ENCODE results near the gene CLMN. TPM values are rescaled to one million over a fixed set of nuclear protein-coding genes. Genes with fewer than 3 reads are reported as not detected.
A peak's percentile ranks its signal among the peaks of the same experiment; 100 is the strongest.

The CLMN gene
- total and polyA plus RNA-seq, 2 experiments from 2014 or later, result 3.2 to 5.7 TPM

DNA sequence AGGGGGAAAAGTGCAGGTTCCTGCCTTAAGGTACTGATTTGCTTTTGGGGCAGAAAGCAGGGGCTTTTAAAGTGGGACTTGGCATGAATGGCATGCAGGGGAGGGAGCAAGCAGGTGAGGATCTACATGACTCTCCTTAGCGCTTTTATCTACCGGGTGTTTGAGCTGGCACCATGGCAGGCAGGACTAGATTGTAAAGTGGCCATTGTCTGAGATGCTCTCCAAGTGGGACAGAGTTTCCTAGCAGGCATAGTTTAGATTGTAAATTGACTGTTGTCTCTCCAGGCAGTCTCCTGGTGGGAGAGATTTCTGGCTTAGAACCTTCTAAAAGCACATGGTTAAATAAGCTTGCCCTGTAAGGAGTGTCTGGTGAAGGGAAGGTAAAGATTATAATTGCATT lies 157.1 kb downstream of the CLMN start:
- Mint-ChIP-seq H3K9me3 (peaks cover 21% of the 10 kb centered on the region), H3K27me3 (ENCODE audit: insufficient read depth, low read depth, poor library complexity) (peaks cover 4% of the 10 kb centered on the region), H3K4me3 (no peak overlapping the region; the same call in 2 of the 3 replicates), H3K36me3 (ENCODE audit: low read depth) (peaks cover 27% of the 10 kb centered on the region), H3K27ac (no peak overlapping the region), H3K4me1 (peaks cover 30% of the 10 kb centered on the region)
- H3K27me3 ChIP-seq (ENCODE audit: insufficient read depth), result no peaks in the 10 kb centered on the region
- H3K27ac ChIP-seq (ENCODE audit: low read depth), result no peak overlapping the region
- H3K79me2 ChIP-seq (replicated peaks; ENCODE audit: insufficient read depth), result 0 out of 2 replicates have a peak, but pooled peaks cover 4% of the 10 kb centered on the region
- H3K4me2 ChIP-seq, result no peak overlapping the region
- H3K36me3 ChIP-seq (ENCODE audit: insufficient read depth), result no peaks in the 10 kb centered on the region; the same call in 1 of the 2 replicates
- H3K9me2 ChIP-seq (ENCODE audit: insufficient read depth), result 0 out of 2 replicates have a peak, but pooled peaks cover 4% of the 10 kb centered on the region
- no peak overlapping the region for H2AFZ ChIP-seq
- H3F3A ChIP-seq (replicated peaks; ENCODE audit: low read depth), result no peaks in the 10 kb centered on the region
- H3K4me3 ChIP-seq, result no peak overlapping the region
- H4K20me1 ChIP-seq (replicated peaks; ENCODE audit: insufficient read depth), result no peaks in the 10 kb centered on the region
- no peak for DNase-seq (ENCODE audit: low spot score)
- peak; percentile 52 for ATAC-seq
- TF ChIP-seq, protein P1, sequence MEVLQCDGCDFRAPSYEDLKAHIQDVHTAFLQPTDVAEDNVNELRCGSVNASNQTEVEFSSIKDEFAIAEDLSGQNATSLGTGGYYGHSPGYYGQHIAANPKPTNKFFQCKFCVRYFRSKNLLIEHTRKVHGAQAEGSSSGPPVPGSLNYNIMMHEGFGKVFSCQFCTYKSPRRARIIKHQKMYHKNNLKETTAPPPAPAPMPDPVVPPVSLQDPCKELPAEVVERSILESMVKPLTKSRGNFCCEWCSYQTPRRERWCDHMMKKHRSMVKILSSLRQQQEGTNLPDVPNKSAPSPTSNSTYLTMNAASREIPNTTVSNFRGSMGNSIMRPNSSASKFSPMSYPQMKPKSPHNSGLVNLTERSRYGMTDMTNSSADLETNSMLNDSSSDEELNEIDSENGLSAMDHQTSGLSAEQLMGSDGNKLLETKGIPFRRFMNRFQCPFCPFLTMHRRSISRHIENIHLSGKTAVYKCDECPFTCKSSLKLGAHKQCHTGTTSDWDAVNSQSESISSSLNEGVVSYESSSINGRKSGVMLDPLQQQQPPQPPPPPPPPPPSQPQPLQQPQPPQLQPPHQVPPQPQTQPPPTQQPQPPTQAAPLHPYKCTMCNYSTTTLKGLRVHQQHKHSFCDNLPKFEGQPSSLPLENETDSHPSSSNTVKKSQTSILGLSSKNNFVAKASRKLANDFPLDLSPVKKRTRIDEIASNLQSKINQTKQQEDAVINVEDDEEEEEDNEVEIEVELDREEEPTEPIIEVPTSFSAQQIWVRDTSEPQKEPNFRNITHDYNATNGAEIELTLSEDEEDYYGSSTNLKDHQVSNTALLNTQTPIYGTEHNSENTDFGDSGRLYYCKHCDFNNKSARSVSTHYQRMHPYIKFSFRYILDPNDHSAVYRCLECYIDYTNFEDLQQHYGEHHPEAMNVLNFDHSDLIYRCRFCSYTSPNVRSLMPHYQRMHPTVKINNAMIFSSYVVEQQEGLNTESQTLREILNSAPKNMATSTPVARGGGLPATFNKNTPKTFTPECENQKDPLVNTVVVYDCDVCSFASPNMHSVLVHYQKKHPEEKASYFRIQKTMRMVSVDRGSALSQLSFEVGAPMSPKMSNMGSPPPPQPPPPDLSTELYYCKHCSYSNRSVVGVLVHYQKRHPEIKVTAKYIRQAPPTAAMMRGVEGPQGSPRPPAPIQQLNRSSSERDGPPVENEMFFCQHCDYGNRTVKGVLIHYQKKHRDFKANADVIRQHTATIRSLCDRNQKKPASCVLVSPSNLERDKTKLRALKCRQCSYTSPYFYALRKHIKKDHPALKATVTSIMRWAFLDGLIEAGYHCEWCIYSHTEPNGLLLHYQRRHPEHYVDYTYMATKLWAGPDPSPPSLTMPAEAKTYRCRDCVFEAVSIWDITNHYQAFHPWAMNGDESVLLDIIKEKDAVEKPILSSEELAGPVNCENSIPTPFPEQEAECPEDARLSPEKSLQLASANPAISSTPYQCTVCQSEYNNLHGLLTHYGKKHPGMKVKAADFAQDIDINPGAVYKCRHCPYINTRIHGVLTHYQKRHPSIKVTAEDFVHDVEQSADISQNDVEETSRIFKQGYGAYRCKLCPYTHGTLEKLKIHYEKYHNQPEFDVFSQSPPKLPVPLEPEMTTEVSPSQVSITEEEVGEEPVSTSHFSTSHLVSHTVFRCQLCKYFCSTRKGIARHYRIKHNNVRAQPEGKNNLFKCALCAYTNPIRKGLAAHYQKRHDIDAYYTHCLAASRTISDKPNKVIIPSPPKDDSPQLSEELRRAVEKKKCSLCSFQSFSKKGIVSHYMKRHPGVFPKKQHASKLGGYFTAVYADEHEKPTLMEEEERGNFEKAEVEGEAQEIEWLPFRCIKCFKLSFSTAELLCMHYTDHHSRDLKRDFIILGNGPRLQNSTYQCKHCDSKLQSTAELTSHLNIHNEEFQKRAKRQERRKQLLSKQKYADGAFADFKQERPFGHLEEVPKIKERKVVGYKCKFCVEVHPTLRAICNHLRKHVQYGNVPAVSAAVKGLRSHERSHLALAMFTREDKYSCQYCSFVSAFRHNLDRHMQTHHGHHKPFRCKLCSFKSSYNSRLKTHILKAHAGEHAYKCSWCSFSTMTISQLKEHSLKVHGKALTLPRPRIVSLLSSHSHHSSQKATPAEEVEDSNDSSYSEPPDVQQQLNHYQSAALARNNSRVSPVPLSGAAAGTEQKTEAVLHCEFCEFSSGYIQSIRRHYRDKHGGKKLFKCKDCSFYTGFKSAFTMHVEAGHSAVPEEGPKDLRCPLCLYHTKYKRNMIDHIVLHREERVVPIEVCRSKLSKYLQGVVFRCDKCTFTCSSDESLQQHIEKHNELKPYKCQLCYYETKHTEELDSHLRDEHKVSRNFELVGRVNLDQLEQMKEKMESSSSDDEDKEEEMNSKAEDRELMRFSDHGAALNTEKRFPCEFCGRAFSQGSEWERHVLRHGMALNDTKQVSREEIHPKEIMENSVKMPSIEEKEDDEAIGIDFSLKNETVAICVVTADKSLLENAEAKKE (CRISPR knock-in tag; IDR thresholded peaks at IDR 0.05), result 0 out of 2 replicates have a peak, but pooled peaks have one; percentile 68
- TF ChIP-seq, protein P2, sequence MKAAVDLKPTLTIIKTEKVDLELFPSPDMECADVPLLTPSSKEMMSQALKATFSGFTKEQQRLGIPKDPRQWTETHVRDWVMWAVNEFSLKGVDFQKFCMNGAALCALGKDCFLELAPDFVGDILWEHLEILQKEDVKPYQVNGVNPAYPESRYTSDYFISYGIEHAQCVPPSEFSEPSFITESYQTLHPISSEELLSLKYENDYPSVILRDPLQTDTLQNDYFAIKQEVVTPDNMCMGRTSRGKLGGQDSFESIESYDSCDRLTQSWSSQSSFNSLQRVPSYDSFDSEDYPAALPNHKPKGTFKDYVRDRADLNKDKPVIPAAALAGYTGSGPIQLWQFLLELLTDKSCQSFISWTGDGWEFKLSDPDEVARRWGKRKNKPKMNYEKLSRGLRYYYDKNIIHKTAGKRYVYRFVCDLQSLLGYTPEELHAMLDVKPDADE (IDR thresholded peaks at IDR 0.05), result no peak
- peaks cover 13% of the 10 kb centered on the region; the same call in 1 of the 2 replicates for H3K4me1 ChIP-seq (ENCODE audit: insufficient read depth)
